G401 (cell line): ENCODE data around the gene TRIM5. TPM values are rescaled to one million over a fixed set of nuclear protein-coding genes. Genes with fewer than 3 reads are reported as not detected.

Experiments used
- DNase-seq: peaks from one replicate; pipeline ENCODE4 v3.0.0-alpha.2; 2015; ENCODE audit warnings: low spot score
- in situ Hi-C: cut with HindIII; loops from 2 replicates; pipeline ENCODE4 v1.10.0; 2016; ENCODE audit warnings: low sequenced_read_pairs, mixed read lengths
- total RNA-seq: library from RNA; depleted of rRNA; stranded (reverse); fragments of >200 nt; shearing (Covaris generic); gene quantifications from 2 replicates; pipeline ENCODE4 v1.2.3, GENCODE V29; 2014; rRNA removed

The TRIM5 gene
- total RNA-seq, 1 experiment from 2014 or later: 14.3 TPM

DNA sequence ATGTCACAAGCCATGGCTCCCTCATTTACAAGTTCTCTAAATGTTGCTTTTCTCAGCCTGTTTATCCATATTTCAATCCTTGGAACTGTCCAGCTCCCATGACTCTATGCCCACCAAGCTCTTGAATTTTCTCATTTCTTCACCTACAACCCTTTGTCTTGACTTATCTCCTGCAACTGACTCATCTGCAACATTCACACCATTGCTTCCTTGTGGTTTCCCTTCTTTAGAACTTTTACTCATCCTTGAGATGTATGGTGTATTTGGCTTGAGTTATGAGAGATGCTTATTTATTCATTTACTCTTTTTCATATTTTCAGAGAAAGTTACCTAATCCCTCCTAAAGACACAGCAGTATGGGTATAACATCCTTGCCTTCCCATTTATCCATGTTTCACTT, 41.3 kb downstream of the TRIM5 start:
- DNase-seq: no peak
- in situ Hi-C loops: no loop called here

DNA sequence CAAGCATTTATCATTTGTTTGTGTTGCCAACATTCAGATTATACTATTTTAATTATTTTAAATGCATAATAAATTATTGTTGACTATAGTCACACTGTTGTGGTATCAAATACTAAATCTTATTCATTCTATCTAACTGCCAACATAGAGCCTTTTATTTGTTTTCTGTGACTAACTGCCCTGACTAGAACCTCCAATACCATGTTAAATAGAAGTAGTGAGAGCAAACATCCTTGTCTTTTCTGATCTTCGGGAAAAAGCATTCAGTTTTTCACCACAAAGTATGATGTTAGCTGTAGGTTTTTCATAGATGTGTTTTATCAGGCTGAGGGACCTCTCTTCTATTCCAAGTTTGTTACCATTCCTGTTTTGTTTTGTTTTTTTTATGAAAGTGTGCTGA, 44.9 kb downstream of the TRIM5 start:
- DNase-seq: no peak
- in situ Hi-C loops: no loop called here

- in situ Hi-C loops: no loop called here
- no peak for DNase-seq
Measured at GRCh38 chr11:5631969-5632635, 52.8 kb downstream of the TRIM5 start.

- in situ Hi-C loops: no loop called here
Measured at GRCh38 chr11:5631417-5631816, 53.5 kb downstream of the TRIM5 start.

GRCh38 chr11:5626196-5626595, 58.7 kb downstream of the TRIM5 start:
- no peak for DNase-seq
- in situ Hi-C loops: no loop called here

More at GRCh38 chr11:5631417-5631816, 53.5 kb downstream of the TRIM5 start:
- DNase-seq: no peak

DNA sequence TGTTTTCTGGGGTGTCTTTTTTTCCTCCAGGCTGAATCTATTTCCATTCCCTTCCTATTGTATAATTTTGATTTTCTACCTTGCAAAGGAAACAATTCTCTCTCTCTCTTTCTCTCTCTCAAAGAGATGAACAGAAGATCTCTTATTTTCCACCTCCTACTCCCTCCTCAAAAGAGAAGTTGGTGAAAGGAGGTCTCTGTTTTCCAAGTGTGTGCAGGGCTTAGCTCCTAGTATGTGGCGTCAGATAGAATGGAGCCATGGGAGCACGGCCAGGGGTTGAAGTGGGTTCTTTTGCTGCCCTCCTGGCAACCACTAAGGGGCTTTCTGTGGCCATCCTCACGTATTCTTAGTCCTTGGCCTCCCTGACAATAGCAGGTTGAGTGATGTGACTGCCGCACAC, 59.6 kb downstream of the TRIM5 start:
- in situ Hi-C loops: no loop called here
- DNase-seq: no peak

DNA sequence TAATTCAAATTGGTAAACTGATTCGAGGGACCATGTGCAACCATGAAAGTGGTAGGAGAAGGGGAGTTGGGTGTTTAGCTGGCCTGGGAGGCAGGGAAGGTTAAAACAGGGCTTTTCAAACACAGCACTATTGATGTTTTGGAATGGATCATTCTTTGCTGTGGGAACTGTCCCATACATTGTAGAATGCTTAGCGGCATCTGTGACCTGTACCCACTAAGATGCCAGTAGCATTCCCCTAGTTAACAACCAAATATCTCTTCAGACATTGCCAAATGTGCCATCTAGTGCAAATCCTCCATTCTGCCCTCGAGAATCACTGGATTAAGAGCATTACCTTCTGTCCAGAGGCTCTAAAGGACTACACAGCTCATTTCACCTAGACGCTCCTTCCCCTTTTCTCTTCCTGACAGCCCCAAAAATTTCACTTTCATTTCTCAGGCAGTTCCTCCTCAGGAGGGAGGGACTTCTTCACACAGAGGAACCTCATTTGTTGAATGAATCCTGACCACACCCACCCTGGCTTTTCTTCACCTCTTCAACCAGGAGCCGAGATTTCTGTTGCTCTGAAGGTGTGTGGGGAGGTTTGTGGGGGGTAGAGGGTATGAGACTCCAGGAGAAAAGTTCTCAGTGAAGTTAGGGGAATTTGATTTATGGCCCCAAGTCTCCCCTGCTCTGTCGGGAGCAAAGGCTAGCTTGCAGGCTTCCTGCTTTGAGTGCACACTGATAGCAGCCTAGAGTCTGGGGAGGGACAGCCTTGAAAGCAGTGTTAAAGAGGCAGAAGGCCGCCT, 60.2 kb downstream of the TRIM5 start, which contains the start of gene TRIM34:
Gene TRIM34, plus strand, starts transcription at position 513 of the 791 bp plus-strand sequence. CDS start 7,331 bp downstream, outside the sequence.
- in situ Hi-C loops: no loop called here
- DNase-seq: peak; percentile 3

GRCh38 chr11:5622802-5623201, 62.1 kb downstream of the TRIM5 start:
- in situ Hi-C loops: no loop called here
- no peak for DNase-seq

DNA sequence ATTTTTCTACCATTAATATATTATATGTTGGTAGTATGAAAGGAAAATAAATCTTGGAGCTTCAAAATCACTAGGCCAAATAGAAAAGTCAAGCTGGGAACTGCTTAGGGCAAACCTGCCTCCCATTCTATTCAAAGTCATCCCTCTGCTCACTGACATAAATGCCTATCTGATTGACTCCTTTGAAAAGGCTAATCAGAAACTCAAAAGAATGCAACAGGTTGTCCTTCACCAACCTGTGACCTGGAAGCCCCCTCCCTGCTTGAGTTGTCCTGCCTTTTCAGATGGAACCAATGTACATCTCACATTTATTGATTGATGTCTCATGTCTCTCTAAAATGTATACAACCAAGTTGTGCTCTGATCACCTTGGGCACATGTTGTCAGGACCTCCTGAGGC, 63.3 kb downstream of the TRIM5 start:
- DNase-seq: no peak
- in situ Hi-C loops: no loop called here

DNA sequence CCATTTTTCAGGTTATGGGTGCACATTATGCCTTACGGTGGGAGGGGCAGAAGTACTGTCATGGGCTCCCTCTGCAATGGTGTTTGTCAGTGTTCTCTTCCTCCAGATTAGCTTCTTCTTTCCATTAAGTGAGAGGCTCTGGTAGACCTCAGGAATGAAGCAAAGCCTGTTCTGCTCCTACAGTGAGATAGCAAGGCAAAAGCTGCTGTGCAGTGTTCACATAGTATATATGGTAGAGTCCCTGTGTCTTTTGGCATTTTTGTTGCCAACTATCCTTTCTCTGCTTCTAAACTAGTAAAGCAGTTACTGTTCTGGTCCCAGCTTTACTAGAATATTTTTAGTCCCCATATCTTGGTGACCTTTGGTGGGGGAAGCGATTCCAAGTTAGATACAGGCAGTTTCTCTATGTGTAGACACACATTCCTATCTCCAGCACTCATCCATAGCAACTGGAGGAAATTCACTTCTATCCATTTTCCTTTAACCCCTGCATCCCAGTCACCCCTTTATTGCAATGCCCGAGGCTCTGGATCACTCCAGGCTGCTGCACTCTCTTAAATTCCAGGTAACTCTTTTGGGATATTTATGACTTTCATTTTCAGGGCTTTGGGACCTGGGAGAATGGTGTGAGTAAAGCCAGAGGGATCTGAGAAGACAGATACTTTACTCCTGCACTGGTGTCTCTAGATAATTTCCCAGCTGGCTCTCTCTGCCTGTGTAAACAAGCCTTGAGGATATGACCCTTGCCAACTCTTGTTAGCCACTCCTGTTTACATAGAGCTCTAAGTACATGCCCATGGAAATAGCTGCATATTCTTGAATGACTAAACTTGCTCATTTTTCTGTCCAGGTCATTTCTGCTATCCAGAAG, 64.0 kb downstream of the TRIM5 start:
- in situ Hi-C loops: no loop called here
- DNase-seq: no peak

DNA sequence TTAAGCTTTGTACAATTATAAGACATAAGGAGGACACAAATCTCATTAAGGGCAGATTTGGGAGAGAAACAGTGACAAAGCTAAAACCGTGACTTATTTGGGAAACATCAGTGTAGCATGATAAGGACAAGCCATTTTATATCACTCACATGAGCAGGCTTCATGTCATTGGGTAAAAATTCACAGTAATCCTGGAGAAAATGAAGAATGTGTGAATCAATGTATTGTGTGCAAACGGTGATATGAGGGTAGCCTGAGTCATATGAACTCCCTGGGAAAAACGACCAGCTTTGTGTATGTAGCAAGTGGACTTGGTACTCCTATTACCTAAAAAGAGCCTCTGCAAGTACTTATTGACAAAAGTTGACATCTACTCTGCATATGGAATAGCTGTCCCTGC, 66.1 kb downstream of the TRIM5 start:
- no peak for DNase-seq
- in situ Hi-C loops: no loop called here

Other genes with a start within 250 kb of the TRIM5 start
- not detected in 2 replicates for gene OR51I1, start 243.6 kb downstream of the TRIM5 start, total RNA-seq
- gene OR51I2, start 235.8 kb downstream of the TRIM5 start, total RNA-seq: not detected in 2 replicates
- gene OR52D1, start 196.4 kb downstream of the TRIM5 start, total RNA-seq: not detected in 2 replicates
- not detected in 2 replicates for gene UBQLN3, start 175.1 kb downstream of the TRIM5 start, total RNA-seq
- gene UBQLNL, start 168.4 kb downstream of the TRIM5 start, total RNA-seq: not detected in 2 replicates
- gene OR52H1, start 136.5 kb downstream of the TRIM5 start, total RNA-seq: not detected in 2 replicates
- gene OR52B6, start 104.2 kb downstream of the TRIM5 start, total RNA-seq: not detected in 2 replicates
- not detected in 2 replicates for gene TRIM6, start 88.4 kb downstream of the TRIM5 start, total RNA-seq
- not detected in 2 replicates for gene TRIM34, start 60.1 kb downstream of the TRIM5 start, total RNA-seq
- gene TRIM22, start 4.7 kb upstream of the TRIM5 start, total RNA-seq: 1.3 and 1.7 TPM in 2 replicates
- gene OR56B1, start 51.4 kb upstream of the TRIM5 start, total RNA-seq: not detected in 2 replicates
- gene OR52N4, start 69.2 kb upstream of the TRIM5 start, total RNA-seq: not detected in 2 replicates
- gene OR52N5, start 98.3 kb upstream of the TRIM5 start, total RNA-seq: not detected in 2 replicates
- not detected in 2 replicates for gene OR52N1, start 106.2 kb upstream of the TRIM5 start, total RNA-seq
- not detected in 2 replicates for gene OR52N2, start 123.8 kb upstream of the TRIM5 start, total RNA-seq
- gene OR52E6, start 156.8 kb upstream of the TRIM5 start, total RNA-seq: not detected in 2 replicates
- gene OR52E8, start 172.6 kb upstream of the TRIM5 start, total RNA-seq: not detected in 2 replicates
- not detected in 2 replicates for gene OR52E4, start 195.6 kb upstream of the TRIM5 start, total RNA-seq
- gene OR52E5, start 208.1 kb upstream of the TRIM5 start, total RNA-seq: not detected in 2 replicates